ENCODE measurements around the gene ACSF3. TPM values are rescaled to one million over a fixed set of nuclear protein-coding genes. Genes with fewer than 3 reads are reported as not detected.

Gene ACSF3
- total RNA-seq, 1 experiment from 2014 or later, result 33.5 TPM

DNA sequence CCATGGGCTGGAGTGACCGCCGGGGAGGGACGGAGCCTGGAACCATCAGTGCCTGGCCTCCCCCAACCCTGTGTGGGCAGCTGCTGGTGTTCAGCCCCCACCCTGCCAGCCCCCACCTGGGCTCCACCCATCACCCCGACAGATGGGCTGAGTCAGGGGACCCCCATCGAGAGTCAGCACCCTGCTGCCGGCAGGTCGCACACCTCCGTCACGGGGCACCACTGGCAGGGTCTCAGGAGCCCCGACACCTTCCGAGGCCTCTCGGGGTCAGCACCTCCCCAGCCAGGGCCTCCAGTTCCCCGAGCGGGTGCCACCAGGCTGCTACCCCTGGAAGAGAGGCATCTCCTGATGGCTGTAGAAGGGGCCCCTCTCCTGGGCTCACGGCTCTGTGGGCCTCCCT lies 38.3 kb upstream of the ACSF3 start:
- H3K36me3 ChIP-seq (ENCODE audit: low read depth, low read length), result no peaks in the 10 kb centered on the region
- peaks cover 15% of the 10 kb centered on the region; the same call in 1 of the 2 replicates for H3K4me1 ChIP-seq (ENCODE audit: insufficient read depth, low read length)
- DNase-seq (no peak), ATAC-seq (no peak)
- CTCF ChIA-PET, result no interaction called here
- H3K27ac ChIP-seq (ENCODE audit: low read length), result no peak overlapping the region
- no peak overlapping the region for H3K9ac ChIP-seq (ENCODE audit: low read length)
- no peaks in the 10 kb centered on the region for H3K27me3 ChIP-seq (ENCODE audit: low read length)
- H3K79me2 ChIP-seq (ENCODE audit: low read length), result 0 out of 2 replicates have a peak, but pooled peaks cover 7% of the 10 kb centered on the region
- no TSS peak for BruUV-seq (replicated peaks)
- intact Hi-C loops (cut with micrococcal nuclease), result loop anchor here (10.0 kb wide), 1 partner anchor 109 kb away; no protein-coding TSS in a partner anchor
- H2AFZ ChIP-seq (ENCODE audit: low read length), result no peak overlapping the region
- H3K4me3 ChIP-seq (ENCODE audit: low read length), result no peak overlapping the region
- TF ChIP-seq EZH2phosphoT487 (IDR thresholded peaks at IDR 0.05; ENCODE audit: borderline replicate concordance, low read length) (no peak), EZH2 (IDR thresholded peaks at IDR 0.05; ENCODE audit: low read length, unreplicated experiment) (no peak)
- TF ChIP-seq, protein P1, sequence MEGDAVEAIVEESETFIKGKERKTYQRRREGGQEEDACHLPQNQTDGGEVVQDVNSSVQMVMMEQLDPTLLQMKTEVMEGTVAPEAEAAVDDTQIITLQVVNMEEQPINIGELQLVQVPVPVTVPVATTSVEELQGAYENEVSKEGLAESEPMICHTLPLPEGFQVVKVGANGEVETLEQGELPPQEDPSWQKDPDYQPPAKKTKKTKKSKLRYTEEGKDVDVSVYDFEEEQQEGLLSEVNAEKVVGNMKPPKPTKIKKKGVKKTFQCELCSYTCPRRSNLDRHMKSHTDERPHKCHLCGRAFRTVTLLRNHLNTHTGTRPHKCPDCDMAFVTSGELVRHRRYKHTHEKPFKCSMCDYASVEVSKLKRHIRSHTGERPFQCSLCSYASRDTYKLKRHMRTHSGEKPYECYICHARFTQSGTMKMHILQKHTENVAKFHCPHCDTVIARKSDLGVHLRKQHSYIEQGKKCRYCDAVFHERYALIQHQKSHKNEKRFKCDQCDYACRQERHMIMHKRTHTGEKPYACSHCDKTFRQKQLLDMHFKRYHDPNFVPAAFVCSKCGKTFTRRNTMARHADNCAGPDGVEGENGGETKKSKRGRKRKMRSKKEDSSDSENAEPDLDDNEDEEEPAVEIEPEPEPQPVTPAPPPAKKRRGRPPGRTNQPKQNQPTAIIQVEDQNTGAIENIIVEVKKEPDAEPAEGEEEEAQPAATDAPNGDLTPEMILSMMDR (conservative IDR thresholded peaks at IDR 0.05; ENCODE audit: low read depth, low read length), result no peak
- H3K4me2 ChIP-seq (ENCODE audit: low read length), result no peak overlapping the region
- no peaks in the 10 kb centered on the region for H4K20me1 ChIP-seq (ENCODE audit: low read length)
- H3K9me3 ChIP-seq (ENCODE audit: low read length), result no peaks in the 10 kb centered on the region
- H3F3A ChIP-seq (ENCODE audit: low read length, unreplicated experiment), result no peaks in the 10 kb centered on the region
- no peaks in the 10 kb centered on the region for H3K9me2 ChIP-seq (replicated peaks; ENCODE audit: low read length)
- POLR2A ChIA-PET (ENCODE audit: unreplicated experiment), result no interaction called here

DNA sequence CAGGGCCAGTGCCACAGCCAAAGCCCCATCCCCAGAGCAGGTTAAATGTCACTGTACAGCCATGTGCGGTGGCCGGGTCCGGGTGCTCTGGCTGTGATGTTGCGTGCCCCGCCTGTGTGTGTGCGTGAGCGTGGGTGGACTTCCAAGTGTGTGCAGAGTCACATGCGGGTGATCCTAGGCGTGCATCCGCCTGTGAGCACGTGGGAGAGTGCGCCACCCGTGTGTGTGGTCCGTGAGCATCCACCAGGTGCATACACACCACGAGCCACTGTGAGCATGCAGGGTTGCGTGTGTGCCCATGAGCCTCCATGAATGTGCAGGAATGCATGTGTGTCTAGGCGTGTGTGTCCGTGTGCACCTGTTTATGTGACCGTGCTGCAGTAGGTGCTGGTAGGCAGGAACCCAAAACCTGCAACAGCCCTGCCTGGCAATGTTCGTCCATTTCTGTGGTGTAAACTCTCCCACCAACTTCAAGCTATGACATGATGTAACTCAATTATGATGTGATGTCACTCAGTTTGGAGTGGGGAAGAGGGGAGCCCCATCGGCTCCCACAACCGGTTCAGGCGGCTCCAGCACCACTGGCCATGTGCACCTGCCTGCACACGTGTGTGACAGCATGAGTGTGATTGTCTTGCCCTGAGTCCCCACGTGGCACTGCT lies 37.6 kb upstream of the ACSF3 start:
- intact Hi-C loops (cut with micrococcal nuclease), result loop anchor here (10.0 kb wide), 1 partner anchor 109 kb away; no protein-coding TSS in a partner anchor
- ATAC-seq (no peak), DNase-seq (no peak)
- Histone ChIP-seq H3K4me2 (ENCODE audit: low read length) (no peak overlapping the region), H2AFZ (ENCODE audit: low read length) (no peak overlapping the region), H3K36me3 (ENCODE audit: low read depth, low read length) (no peaks in the 10 kb centered on the region), H3F3A (ENCODE audit: low read length, unreplicated experiment) (no peaks in the 10 kb centered on the region), H3K4me3 (ENCODE audit: low read length) (no peak overlapping the region), H3K27ac (ENCODE audit: low read length) (no peak overlapping the region), H3K9ac (ENCODE audit: low read length) (no peak overlapping the region), H3K9me2 (replicated peaks; ENCODE audit: low read length) (no peaks in the 10 kb centered on the region), H4K20me1 (ENCODE audit: low read length) (no peaks in the 10 kb centered on the region), H3K9me3 (ENCODE audit: low read length) (no peaks in the 10 kb centered on the region), H3K27me3 (ENCODE audit: low read length) (no peaks in the 10 kb centered on the region), H3K79me2 (ENCODE audit: low read length) (0 out of 2 replicates have a peak, but pooled peaks cover 7% of the 10 kb centered on the region), H3K4me1 (ENCODE audit: insufficient read depth, low read length) (peaks cover 15% of the 10 kb centered on the region; the same call in 1 of the 2 replicates)
- no TSS peak for BruUV-seq (replicated peaks)
- ChIA-PET CTCF (no interaction called here), POLR2A (ENCODE audit: unreplicated experiment) (no interaction called here)
- TF ChIP-seq EZH2 (IDR thresholded peaks at IDR 0.05; ENCODE audit: low read length, unreplicated experiment) (no peak), EZH2phosphoT487 (IDR thresholded peaks at IDR 0.05; ENCODE audit: borderline replicate concordance, low read length) (no peak)
- TF ChIP-seq, protein P1 (conservative IDR thresholded peaks at IDR 0.05; ENCODE audit: low read depth, low read length), result no peak

DNA sequence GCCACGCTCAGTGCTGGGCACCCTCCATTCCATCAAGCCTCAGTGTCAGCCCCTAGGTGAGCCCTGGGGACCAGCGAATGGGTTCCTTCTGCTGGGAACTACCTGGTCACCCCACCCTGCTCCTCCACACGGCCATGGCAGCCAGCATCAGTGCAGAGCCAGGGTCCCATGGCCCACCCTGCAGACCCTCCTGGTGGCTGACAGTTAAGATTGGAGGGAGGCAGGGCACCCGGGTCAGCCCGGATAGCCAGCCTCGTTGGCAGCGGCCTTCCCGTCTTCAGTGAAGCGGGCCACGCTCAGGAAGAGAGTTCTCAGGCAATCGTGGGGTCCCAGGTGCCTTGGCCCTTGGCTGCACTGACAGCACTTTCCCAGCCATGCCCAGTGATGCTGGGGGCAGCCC lies 37.1 kb upstream of the ACSF3 start:
- Histone ChIP-seq H4K20me1 (ENCODE audit: low read length) (no peaks in the 10 kb centered on the region), H3K36me3 (ENCODE audit: low read depth, low read length) (no peaks in the 10 kb centered on the region), H3K4me2 (ENCODE audit: low read length) (no peak overlapping the region), H3K4me1 (ENCODE audit: insufficient read depth, low read length) (peaks cover 14% of the 10 kb centered on the region; the same call in 1 of the 2 replicates), H3K27ac (ENCODE audit: low read length) (no peak overlapping the region), H3K4me3 (ENCODE audit: low read length) (no peak overlapping the region), H3K27me3 (ENCODE audit: low read length) (no peaks in the 10 kb centered on the region), H3K9me2 (replicated peaks; ENCODE audit: low read length) (no peaks in the 10 kb centered on the region), H3K9ac (ENCODE audit: low read length) (no peak overlapping the region), H3K9me3 (ENCODE audit: low read length) (no peaks in the 10 kb centered on the region), H3K79me2 (ENCODE audit: low read length) (0 out of 2 replicates have a peak, but pooled peaks cover 5% of the 10 kb centered on the region), H3F3A (ENCODE audit: low read length, unreplicated experiment) (no peaks in the 10 kb centered on the region), H2AFZ (ENCODE audit: low read length) (no peak overlapping the region)
- DNase-seq, result no peak
- ChIA-PET CTCF (no interaction called here), POLR2A (ENCODE audit: unreplicated experiment) (no interaction called here)
- no TSS peak for BruUV-seq (replicated peaks)
- intact Hi-C loops (cut with micrococcal nuclease), result loop anchor here (10.0 kb wide), 1 partner anchor 108 kb away; no protein-coding TSS in a partner anchor
- ATAC-seq, result no peak
- TF ChIP-seq, protein P1 (conservative IDR thresholded peaks at IDR 0.05; ENCODE audit: low read depth, low read length), result no peak
- no peak for TF ChIP-seq EZH2 (IDR thresholded peaks at IDR 0.05; ENCODE audit: low read length, unreplicated experiment)
